ENCODE measurements around the gene DERL2.

The DERL2 gene

GRCh38 chr17:5485270-5486205 is at the start of gene DERL2:
Gene DERL2, minus strand, starts transcription at chr17:5486178. Its CDS starts 17 bp downstream, at chr17:5486161.
- DNase-seq (ENCODE audit: low spot score) = no peak
- TF ChIP-seq, protein P1, sequence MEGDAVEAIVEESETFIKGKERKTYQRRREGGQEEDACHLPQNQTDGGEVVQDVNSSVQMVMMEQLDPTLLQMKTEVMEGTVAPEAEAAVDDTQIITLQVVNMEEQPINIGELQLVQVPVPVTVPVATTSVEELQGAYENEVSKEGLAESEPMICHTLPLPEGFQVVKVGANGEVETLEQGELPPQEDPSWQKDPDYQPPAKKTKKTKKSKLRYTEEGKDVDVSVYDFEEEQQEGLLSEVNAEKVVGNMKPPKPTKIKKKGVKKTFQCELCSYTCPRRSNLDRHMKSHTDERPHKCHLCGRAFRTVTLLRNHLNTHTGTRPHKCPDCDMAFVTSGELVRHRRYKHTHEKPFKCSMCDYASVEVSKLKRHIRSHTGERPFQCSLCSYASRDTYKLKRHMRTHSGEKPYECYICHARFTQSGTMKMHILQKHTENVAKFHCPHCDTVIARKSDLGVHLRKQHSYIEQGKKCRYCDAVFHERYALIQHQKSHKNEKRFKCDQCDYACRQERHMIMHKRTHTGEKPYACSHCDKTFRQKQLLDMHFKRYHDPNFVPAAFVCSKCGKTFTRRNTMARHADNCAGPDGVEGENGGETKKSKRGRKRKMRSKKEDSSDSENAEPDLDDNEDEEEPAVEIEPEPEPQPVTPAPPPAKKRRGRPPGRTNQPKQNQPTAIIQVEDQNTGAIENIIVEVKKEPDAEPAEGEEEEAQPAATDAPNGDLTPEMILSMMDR (IDR thresholded peaks at IDR 0.05; ENCODE audit: extremely low read depth, missing control alignments) = no peak

GRCh38 chr17:5535436-5535835 is 49.5 kb upstream of the DERL2 start:
- TF ChIP-seq, protein P1 (IDR thresholded peaks at IDR 0.05; ENCODE audit: extremely low read depth, missing control alignments) = no peak
- DNase-seq (ENCODE audit: low spot score) = no peak

- TF ChIP-seq, protein P1 (IDR thresholded peaks at IDR 0.05; ENCODE audit: extremely low read depth, missing control alignments) = no peak
- no peak for DNase-seq (ENCODE audit: low spot score)
Observed at GRCh38 chr17:5533486-5534315, 47.7 kb upstream of the DERL2 start.

- DNase-seq (ENCODE audit: low spot score) = no peak
- TF ChIP-seq, protein P1 (IDR thresholded peaks at IDR 0.05; ENCODE audit: extremely low read depth, missing control alignments) = no peak
Observed at GRCh38 chr17:5532581-5532980, 46.6 kb upstream of the DERL2 start.

DNA sequence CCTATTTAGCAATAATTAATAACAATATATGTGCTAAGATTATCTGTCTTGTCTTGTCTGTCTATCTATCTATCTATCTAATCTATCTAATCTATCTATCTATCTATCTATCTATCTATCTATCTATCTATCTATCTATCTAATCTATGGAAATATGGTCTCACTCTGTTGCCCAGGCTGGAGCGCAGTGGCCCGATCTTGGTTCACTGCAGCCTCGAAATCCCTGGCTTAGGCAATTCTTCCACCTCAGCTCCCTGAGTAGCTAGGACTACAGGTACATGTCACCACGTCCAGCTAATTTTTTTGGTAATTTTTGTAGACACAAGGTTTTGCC is 45.1 kb upstream of the DERL2 start:
- TF ChIP-seq, protein P1 (IDR thresholded peaks at IDR 0.05; ENCODE audit: extremely low read depth, missing control alignments) = no peak
- DNase-seq (ENCODE audit: low spot score) = no peak

GRCh38 chr17:5530265-5531084 is 44.5 kb upstream of the DERL2 start:
- TF ChIP-seq, protein P1 (IDR thresholded peaks at IDR 0.05; ENCODE audit: extremely low read depth, missing control alignments) = no peak
- no peak for DNase-seq (ENCODE audit: low spot score)
